Lower leg skin (tissue), 4 donors: ENCODE data around the gene BRINP1. TPM values are rescaled to one million over a fixed set of nuclear protein-coding genes. Genes with fewer than 3 reads are reported as not detected.

Experiments used
- DNase-seq, 2 donors: peaks; one replicate each; pipeline ENCODE4 v3.0.0-alpha.2; 2019; ENCODE audit warnings: low spot score in 2 of 2
- H3K4me3 ChIP-seq: fragments of 200-600 bp; sonication (generic); 2 replicates; pipeline ENCODE4 v1.5.1; 2017; ENCODE audit warnings: mild to moderate bottlenecking, low read depth; ENCODE audit not compliant: poor library complexity, severe bottlenecking
- POLR2A ChIP-seq, 2 donors: fragments of 450-650 bp; IDR thresholded peaks; one replicate each; pipeline ENCODE4 v1.6.1; 2016 to 2017; ENCODE audit warnings: antibody characterized with exemption in 2 of 2, mild to moderate bottlenecking in 1 of 2, moderate library complexity in 1 of 2
- WGBS, 2 donors: methylation state at CpG; one replicate each; pipeline ENCODE4 v1.1.5; 2018; 5-methylcytosine and 5-hydroxymethylcytosine counted together
- intact Hi-C: fragments of 100-400 bp; cut with DNase I; formaldehyde crosslinking; loops from one replicate; pipeline ENCODE4 v1.15.0; 2023; ENCODE audit warnings: low total_unique reads
- total RNA-seq, 4 donors: library from RNA; depleted of rRNA; stranded (reverse); fragments of >200 nt; gene quantifications; one replicate each; pipeline ENCODE4 v1.1.0, GENCODE V29; 2016
- TF ChIP-seq, protein P1 (sequence below), 3 donors: fragments of 450-650 bp; IDR thresholded peaks; one replicate each; pipeline ENCODE4 v1.5.1; 2016; ENCODE audit warnings: antibody characterized with exemption in 3 of 3, mild to moderate bottlenecking in 3 of 3, moderate library complexity in 2 of 3

The BRINP1 gene
- total RNA-seq, 4 donors from 2014 or later = 0.10 to 0.16 TPM; not detected in 2

DNA sequence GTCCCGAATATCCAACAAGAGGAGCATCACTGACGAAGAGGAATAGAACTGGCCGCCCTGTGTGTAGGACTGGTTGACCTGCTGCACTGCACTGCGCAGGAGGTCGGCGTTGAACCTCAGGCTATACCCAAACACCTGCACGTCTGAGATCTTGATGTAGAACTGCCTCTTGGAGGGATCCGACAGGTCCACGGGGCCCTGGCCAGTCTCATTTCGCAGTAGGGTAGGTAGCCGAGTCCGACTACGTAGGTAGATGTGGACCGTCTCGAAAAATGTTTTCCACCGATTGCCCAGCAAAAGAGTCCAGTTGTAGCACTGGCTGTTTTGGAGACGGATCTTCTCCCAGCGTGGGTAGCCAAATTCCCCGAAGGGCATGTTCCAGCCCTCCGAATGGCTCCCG lies 202.0 kb downstream of the BRINP1 start:
- H3K4me3 ChIP-seq = no peak overlapping the region
- no peak for DNase-seq
- no peak for TF ChIP-seq POLR2A (IDR thresholded peaks at IDR 0.05)
- TF ChIP-seq, protein P1, sequence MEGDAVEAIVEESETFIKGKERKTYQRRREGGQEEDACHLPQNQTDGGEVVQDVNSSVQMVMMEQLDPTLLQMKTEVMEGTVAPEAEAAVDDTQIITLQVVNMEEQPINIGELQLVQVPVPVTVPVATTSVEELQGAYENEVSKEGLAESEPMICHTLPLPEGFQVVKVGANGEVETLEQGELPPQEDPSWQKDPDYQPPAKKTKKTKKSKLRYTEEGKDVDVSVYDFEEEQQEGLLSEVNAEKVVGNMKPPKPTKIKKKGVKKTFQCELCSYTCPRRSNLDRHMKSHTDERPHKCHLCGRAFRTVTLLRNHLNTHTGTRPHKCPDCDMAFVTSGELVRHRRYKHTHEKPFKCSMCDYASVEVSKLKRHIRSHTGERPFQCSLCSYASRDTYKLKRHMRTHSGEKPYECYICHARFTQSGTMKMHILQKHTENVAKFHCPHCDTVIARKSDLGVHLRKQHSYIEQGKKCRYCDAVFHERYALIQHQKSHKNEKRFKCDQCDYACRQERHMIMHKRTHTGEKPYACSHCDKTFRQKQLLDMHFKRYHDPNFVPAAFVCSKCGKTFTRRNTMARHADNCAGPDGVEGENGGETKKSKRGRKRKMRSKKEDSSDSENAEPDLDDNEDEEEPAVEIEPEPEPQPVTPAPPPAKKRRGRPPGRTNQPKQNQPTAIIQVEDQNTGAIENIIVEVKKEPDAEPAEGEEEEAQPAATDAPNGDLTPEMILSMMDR (IDR thresholded peaks at IDR 0.05) = no peak
- 94 to 97% methylated on average over 17 to 21 of the region's 21 CpGs for WGBS, 2 donors
- intact Hi-C loops = no loop called here

DNA sequence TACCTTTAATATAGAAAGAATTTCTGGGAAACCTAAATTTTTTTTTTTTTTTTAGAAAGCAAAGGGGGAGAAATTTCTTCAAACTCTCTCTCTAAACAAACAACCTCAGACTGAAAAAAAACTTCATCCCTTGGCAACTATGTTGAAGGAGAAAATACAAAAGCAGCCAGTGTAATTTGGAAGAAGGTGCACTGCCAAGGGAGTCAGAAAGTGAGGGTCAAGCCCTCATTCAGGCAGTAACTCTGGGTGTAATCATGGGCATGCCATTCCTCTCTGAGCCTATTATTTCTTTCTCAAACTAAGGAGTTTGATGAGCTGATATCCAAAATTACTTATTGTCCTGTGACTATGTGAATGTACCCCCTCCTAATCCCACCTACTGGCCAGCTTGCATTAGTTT lies 203.1 kb downstream of the BRINP1 start:
- TF ChIP-seq POLR2A (IDR thresholded peaks at IDR 0.05) = no peak
- TF ChIP-seq, protein P1 (IDR thresholded peaks at IDR 0.05) = no peak
- no peak for DNase-seq
- intact Hi-C loops = no loop called here
- no peak overlapping the region for H3K4me3 ChIP-seq

DNA sequence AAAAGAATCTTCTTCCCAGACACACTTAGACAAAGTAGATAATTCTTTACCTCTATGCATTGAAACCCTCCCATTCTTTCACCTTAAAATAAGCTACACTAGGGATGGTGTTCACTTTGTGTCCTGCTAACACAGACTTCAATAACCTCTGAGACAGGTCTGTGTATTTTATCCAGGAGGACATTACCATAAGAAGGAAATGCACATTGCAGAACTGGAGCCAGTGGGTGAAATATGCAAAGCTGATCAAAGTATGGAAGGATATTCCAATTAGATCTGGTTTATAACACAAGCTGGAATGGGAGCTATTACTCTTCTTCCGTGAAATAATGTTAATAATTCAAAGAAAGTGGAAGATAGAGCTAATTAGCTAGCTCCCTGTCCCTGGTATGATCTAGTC lies 204.1 kb downstream of the BRINP1 start:
- DNase-seq = no peak
- no peak overlapping the region for H3K4me3 ChIP-seq
- WGBS, 2 donors = 84 to 94% methylated on average over 1 of the region's 1 CpG
- TF ChIP-seq, protein P1 (IDR thresholded peaks at IDR 0.05) = no peak
- no peak for TF ChIP-seq POLR2A (IDR thresholded peaks at IDR 0.05)
- intact Hi-C loops = no loop called here

DNA sequence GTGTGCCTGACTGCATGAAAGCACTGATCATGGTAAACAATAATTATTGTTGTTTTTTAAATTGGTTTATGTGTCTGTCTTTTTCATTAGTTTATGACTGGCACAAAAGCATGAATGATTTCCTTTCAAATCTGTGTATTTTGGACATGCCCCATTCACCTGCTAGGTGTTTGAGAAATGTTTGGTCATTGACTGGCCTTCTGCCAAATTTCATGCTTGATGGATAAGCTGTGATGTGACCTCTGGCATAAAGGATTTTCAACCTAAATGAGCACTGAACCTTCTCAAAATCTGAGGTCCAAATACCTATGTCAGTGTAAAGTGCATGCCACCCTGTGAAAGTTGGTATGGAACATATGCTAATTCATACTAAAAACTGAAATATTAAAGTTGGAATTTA lies 204.5 kb downstream of the BRINP1 start:
- no peak for DNase-seq
- H3K4me3 ChIP-seq = no peak overlapping the region
- no peak for TF ChIP-seq POLR2A (IDR thresholded peaks at IDR 0.05)
- TF ChIP-seq, protein P1 (IDR thresholded peaks at IDR 0.05) = no peak
- intact Hi-C loops = no loop called here

DNA sequence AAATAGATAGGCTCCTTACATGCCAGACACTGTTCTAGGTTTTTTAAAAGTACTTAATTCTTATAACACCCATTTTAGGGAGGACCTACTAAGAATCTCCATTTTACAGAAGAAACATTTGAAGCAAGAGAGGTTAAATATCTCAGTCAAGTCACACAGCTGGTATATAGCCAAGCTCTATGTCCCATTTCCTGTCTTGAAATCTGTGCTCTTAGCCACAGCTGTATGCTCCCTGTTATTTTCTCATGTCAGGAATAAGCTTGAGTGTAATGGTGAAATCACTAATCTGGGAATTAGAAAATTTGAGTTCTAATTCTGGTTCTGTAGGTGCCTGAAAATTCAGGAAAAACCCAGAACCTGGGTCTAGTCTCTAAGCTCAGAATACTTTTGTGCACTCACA lies 208.7 kb downstream of the BRINP1 start:
- no peak for TF ChIP-seq POLR2A (IDR thresholded peaks at IDR 0.05)
- TF ChIP-seq, protein P1 (IDR thresholded peaks at IDR 0.05) = no peak
- H3K4me3 ChIP-seq = no peak overlapping the region
- DNase-seq = no peak
- intact Hi-C loops = no loop called here

DNA sequence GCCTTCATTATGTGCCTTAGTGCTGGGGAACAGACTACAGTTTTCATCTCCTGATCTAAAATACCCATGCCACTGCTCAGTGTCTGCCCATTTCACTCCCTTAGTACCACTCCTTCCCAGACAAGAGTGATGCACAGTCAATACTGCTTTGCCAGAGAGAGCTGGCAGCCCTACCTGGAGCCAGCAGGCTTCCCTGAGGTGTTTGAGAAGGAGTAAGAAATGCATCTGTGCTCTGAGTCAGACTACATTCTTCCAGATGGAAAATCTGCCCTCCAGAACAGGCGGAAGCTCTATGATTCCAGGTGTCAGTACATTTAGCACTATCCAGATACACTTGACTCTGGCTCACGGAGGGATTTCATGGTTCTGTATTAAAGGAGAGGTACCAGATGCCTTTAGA lies 209.8 kb downstream of the BRINP1 start:
- no peak for DNase-seq
- TF ChIP-seq POLR2A (IDR thresholded peaks at IDR 0.05) = no peak
- TF ChIP-seq, protein P1 (IDR thresholded peaks at IDR 0.05) = no peak
- 82 to 85% methylated on average over 2 of the region's 2 CpGs for WGBS, 2 donors
- H3K4me3 ChIP-seq = no peak overlapping the region
- intact Hi-C loops = no loop called here
